Measurements from ENCODE around the gene FRRS1L.

GRCh38 chr9:109141375-109141774 is 25.7 kb downstream of the FRRS1L start:
- no peak for TF ChIP-seq CTCF (IDR thresholded peaks at IDR 0.05)
- TF ChIP-seq EZH2 (IDR thresholded peaks at IDR 0.05; ENCODE audit: borderline replicate concordance, insufficient read depth, low read depth, low read length, poor library complexity, severe bottlenecking), result no peak

Data from B cell (primary cell).